ENCODE data around the gene PDE7B. TPM values are rescaled to one million over a fixed set of nuclear protein-coding genes. Genes with fewer than 3 reads are reported as not detected.

PDE7B gene
- polyA plus RNA-seq, 1 donor (not counting 4 experiments of a cell fraction or from before 2014, with no cell fraction given) = 0.01 TPM

GRCh38 chr6:136073216-136073615 is 221.7 kb downstream of the PDE7B start:
- no peaks in the 10 kb centered on the region for H3K9me3 ChIP-seq (ENCODE audit: control insufficient read depth, low read depth, low read length)
- H3K79me2 ChIP-seq (ENCODE audit: control insufficient read depth, insufficient read depth, low read length) = no peaks in the 10 kb centered on the region
- no peak overlapping the region for H2AFZ ChIP-seq (ENCODE audit: control insufficient read depth, low read length)
- FAIRE-seq (no peak), DNase-seq (ENCODE audit: low read depth, low spot score) (no peak)
- no peak overlapping the region for H3K4me3 ChIP-seq (ENCODE audit: control insufficient read depth in 2 of 3, extremely low read depth in 1 of 3, insufficient read depth in 2 of 3, low read depth in 1 of 3, low read length in 3 of 3)
- TF ChIP-seq, protein P1, sequence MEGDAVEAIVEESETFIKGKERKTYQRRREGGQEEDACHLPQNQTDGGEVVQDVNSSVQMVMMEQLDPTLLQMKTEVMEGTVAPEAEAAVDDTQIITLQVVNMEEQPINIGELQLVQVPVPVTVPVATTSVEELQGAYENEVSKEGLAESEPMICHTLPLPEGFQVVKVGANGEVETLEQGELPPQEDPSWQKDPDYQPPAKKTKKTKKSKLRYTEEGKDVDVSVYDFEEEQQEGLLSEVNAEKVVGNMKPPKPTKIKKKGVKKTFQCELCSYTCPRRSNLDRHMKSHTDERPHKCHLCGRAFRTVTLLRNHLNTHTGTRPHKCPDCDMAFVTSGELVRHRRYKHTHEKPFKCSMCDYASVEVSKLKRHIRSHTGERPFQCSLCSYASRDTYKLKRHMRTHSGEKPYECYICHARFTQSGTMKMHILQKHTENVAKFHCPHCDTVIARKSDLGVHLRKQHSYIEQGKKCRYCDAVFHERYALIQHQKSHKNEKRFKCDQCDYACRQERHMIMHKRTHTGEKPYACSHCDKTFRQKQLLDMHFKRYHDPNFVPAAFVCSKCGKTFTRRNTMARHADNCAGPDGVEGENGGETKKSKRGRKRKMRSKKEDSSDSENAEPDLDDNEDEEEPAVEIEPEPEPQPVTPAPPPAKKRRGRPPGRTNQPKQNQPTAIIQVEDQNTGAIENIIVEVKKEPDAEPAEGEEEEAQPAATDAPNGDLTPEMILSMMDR (optimal IDR thresholded peaks at IDR 0.05 in 1 of 3, IDR thresholded peaks at IDR 0.05 in 1 of 3, conservative IDR thresholded peaks at IDR 0.05 in 1 of 3; ENCODE audit: extremely low read depth in 1 of 3, insufficient read depth in 2 of 3, low read length in 3 of 3) = no peak
- no peak for TF ChIP-seq EZH2 (IDR thresholded peaks at IDR 0.05; ENCODE audit: low read length)
- no peaks in the 10 kb centered on the region for H3K9me1 ChIP-seq (ENCODE audit: control insufficient read depth, extremely low read depth, insufficient read depth, low read length)
- H4K20me1 ChIP-seq (ENCODE audit: control insufficient read depth, extremely low read depth, insufficient read depth, low read length) = no peaks in the 10 kb centered on the region
- dilution Hi-C loops (cut with MboI; ENCODE audit: extremely low pct_ligation_motif_present, low sequenced_read_pairs) = no loop called here
- no peak overlapping the region for H3K27ac ChIP-seq (ENCODE audit: control insufficient read depth, insufficient read depth, low read length)
- H3K9ac ChIP-seq (ENCODE audit: control insufficient read depth, extremely low read depth, insufficient read depth, low read length) = no peak overlapping the region
- H3K4me1 ChIP-seq (ENCODE audit: control insufficient read depth, extremely low read depth, insufficient read depth, low read length) = peaks cover 13% of the 10 kb centered on the region
- H3K27me3 ChIP-seq (ENCODE audit: control insufficient read depth, extremely low read depth, insufficient read depth, low read length) = no peaks in the 10 kb centered on the region
- no peaks in the 10 kb centered on the region for H3K36me3 ChIP-seq (ENCODE audit: control insufficient read depth in 2 of 2, extremely low read depth in 1 of 2, insufficient read depth in 2 of 2, low read length in 2 of 2)
- H3K4me2 ChIP-seq (ENCODE audit: control insufficient read depth, extremely low read depth, insufficient read depth, low read depth, low read length) = no peak overlapping the region

- FAIRE-seq = no peak
- Histone ChIP-seq H3K9me1 (ENCODE audit: control insufficient read depth, extremely low read depth, insufficient read depth, low read length) (no peaks in the 10 kb centered on the region), H3K27ac (ENCODE audit: control insufficient read depth, insufficient read depth, low read length) (no peak overlapping the region), H4K20me1 (ENCODE audit: control insufficient read depth, extremely low read depth, insufficient read depth, low read length) (no peaks in the 10 kb centered on the region), H3K36me3 (ENCODE audit: control insufficient read depth in 2 of 2, extremely low read depth in 1 of 2, insufficient read depth in 2 of 2, low read length in 2 of 2) (no peaks in the 10 kb centered on the region), H3K79me2 (ENCODE audit: control insufficient read depth, insufficient read depth, low read length) (no peaks in the 10 kb centered on the region), H3K9me3 (ENCODE audit: control insufficient read depth, low read depth, low read length) (no peaks in the 10 kb centered on the region), H2AFZ (ENCODE audit: control insufficient read depth, low read length) (no peak overlapping the region), H3K4me3 (ENCODE audit: control insufficient read depth in 2 of 3, extremely low read depth in 1 of 3, insufficient read depth in 2 of 3, low read depth in 1 of 3, low read length in 3 of 3) (no peak overlapping the region), H3K4me1 (ENCODE audit: control insufficient read depth, extremely low read depth, insufficient read depth, low read length) (peaks cover 5% of the 10 kb centered on the region), H3K9ac (ENCODE audit: control insufficient read depth, extremely low read depth, insufficient read depth, low read length) (no peak overlapping the region), H3K27me3 (ENCODE audit: control insufficient read depth, extremely low read depth, insufficient read depth, low read length) (no peaks in the 10 kb centered on the region), H3K4me2 (ENCODE audit: control insufficient read depth, extremely low read depth, insufficient read depth, low read depth, low read length) (no peak overlapping the region)
- dilution Hi-C loops (cut with MboI; ENCODE audit: extremely low pct_ligation_motif_present, low sequenced_read_pairs) = no loop called here
- no peak for TF ChIP-seq EZH2 (IDR thresholded peaks at IDR 0.05; ENCODE audit: low read length)
- TF ChIP-seq, protein P1 (optimal IDR thresholded peaks at IDR 0.05 in 1 of 3, IDR thresholded peaks at IDR 0.05 in 1 of 3, conservative IDR thresholded peaks at IDR 0.05 in 1 of 3; ENCODE audit: extremely low read depth in 1 of 3, insufficient read depth in 2 of 3, low read length in 3 of 3) = no peak
- DNase-seq (ENCODE audit: low read depth, low spot score) = no peak
Measured at GRCh38 chr6:136076496-136076895, 225.0 kb downstream of the PDE7B start.
